22Rv1 (cell line): ENCODE results near the gene GVQW3.

ENCODE experiments used
- CTCF ChIP-seq: fragments of 450-650 bp; IDR thresholded peaks from 2 replicates; pipeline ENCODE4 v1.5.1; 2017; ENCODE audit warnings: mild to moderate bottlenecking
- ZFX ChIP-seq: fragments of 450-650 bp; IDR thresholded peaks from 2 replicates; pipeline ENCODE4 v1.6.1; 2017; ENCODE audit warnings: antibody characterized with exemption, borderline replicate concordance

- TF ChIP-seq CTCF (no peak), ZFX (no peak)
Observed at GRCh38 chr11:76455331-76455730, 74.2 kb downstream of the GVQW3 start.
